ENCODE results near the gene HOXA7.

DNA sequence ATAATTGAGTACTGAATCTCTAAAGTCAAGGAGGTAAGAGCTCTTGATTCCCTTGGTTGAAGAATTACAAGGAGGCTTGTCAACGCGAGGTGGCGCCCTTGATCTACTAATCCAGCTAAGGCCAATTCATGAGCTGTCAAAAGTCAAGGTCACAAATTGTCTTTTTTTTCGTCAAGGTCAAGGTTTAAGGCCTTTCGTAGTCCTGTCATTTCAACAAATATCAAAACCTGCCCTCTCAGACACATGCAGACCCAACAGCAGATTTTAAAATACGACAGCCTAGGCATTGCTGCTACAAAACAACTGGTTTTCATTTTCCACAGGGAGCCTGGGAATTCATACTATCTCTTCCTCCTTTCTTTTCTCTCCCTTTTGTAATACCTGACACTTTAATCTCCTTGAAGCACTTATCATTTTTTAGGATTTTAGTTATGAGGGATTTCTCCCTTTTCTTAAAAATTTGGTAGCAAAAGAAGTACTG lies 39.9 kb upstream of the HOXA7 start:
- TF ChIP-seq, protein P1, sequence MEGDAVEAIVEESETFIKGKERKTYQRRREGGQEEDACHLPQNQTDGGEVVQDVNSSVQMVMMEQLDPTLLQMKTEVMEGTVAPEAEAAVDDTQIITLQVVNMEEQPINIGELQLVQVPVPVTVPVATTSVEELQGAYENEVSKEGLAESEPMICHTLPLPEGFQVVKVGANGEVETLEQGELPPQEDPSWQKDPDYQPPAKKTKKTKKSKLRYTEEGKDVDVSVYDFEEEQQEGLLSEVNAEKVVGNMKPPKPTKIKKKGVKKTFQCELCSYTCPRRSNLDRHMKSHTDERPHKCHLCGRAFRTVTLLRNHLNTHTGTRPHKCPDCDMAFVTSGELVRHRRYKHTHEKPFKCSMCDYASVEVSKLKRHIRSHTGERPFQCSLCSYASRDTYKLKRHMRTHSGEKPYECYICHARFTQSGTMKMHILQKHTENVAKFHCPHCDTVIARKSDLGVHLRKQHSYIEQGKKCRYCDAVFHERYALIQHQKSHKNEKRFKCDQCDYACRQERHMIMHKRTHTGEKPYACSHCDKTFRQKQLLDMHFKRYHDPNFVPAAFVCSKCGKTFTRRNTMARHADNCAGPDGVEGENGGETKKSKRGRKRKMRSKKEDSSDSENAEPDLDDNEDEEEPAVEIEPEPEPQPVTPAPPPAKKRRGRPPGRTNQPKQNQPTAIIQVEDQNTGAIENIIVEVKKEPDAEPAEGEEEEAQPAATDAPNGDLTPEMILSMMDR (IDR thresholded peaks at IDR 0.05; ENCODE audit: poor library complexity) = peak; percentile 91
- no peak for TF ChIP-seq EZH2 (IDR thresholded peaks at IDR 0.05; ENCODE audit: borderline replicate concordance)
